Naive thymus-derived CD4-positive, alpha-beta T cell (primary cell): ENCODE results near the gene MYL3. TPM values are rescaled to one million over a fixed set of nuclear protein-coding genes. Genes with fewer than 3 reads are reported as not detected.

ENCODE experiments used
- ATAC-seq: fragments of 150-1000 bp; cut with Tn5 transposase; 2 replicates; pipeline ENCODE4 v1.10.0; 2021; ENCODE audit warnings: mild to moderate bottlenecking, moderate library complexity
- CTCF ChIA-PET: fragments of 350-600 bp; sonication (Branson Sonifier 250); formaldehyde crosslinking; loops from one replicate; lab custom pipeline; 2021; ENCODE audit warnings: antibody characterized with exemption; lab: Charles Lee
- POLR2A ChIA-PET: fragments of 350-600 bp; sonication (Branson Sonifier 250); formaldehyde crosslinking; loops from one replicate; lab custom pipeline; 2021; ENCODE audit warnings: antibody characterized with exemption, inconsistent platforms; lab: Charles Lee
- DNase-seq, 9 donors: peaks; one replicate each; pipeline versions ENCODE4 v3.0.0 to v3.0.0-alpha.2; 2020 to 2022; ENCODE audit warnings: mixed read lengths in 1 of 9
- H3K27ac ChIP-seq: one replicate; pipeline ENCODE4 v1.7.0; 2013; ENCODE audit warnings: mild to moderate bottlenecking, low read depth, low read length, moderate library complexity
- H3K27me3 ChIP-seq, 2 donors: one replicate each; pipeline ENCODE4 v1.7.0; 2013; ENCODE audit warnings: low read length in 2 of 2, mild to moderate bottlenecking in 2 of 2, moderate library complexity in 2 of 2; ENCODE audit not compliant: control insufficient read depth in 2 of 2, insufficient read depth in 2 of 2
- H3K36me3 ChIP-seq, 3 experiments: 1 replicate in 2 of 3; 2 replicates in 1 of 3; pipeline ENCODE4 v1.7.0; 2013; ENCODE audit warnings: low read length in 3 of 3, mild to moderate bottlenecking in 3 of 3, moderate library complexity in 1 of 3; ENCODE audit not compliant: insufficient read depth in 3 of 3, control insufficient read depth in 2 of 3
- H3K4me1 ChIP-seq, 2 donors: one replicate each; pipeline ENCODE4 v1.7.0; 2013; ENCODE audit warnings: low read length in 2 of 2, mild to moderate bottlenecking in 2 of 2, moderate library complexity in 1 of 2; ENCODE audit not compliant: control insufficient read depth in 2 of 2, insufficient read depth in 2 of 2
- H3K4me3 ChIP-seq: 2 replicates; pipeline ENCODE4 v1.7.0; 2013; ENCODE audit warnings: mild to moderate bottlenecking, low read length
- H3K9me3 ChIP-seq, 3 experiments: 1 replicate in 2 of 3; 2 replicates in 1 of 3; pipeline ENCODE4 v1.7.0; 2013; ENCODE audit warnings: low read length in 3 of 3; ENCODE audit not compliant: control insufficient read depth in 2 of 3
- H3K27ac Mint-ChIP-seq, 9 donors: one replicate each; pipeline ENCODE4 v1.8.0; 2020 to 2022; ENCODE audit warnings: mixed read lengths in 9 of 9, mild to moderate bottlenecking in 8 of 9, moderate library complexity in 5 of 9, inconsistent platforms in 2 of 9
- H3K27me3 Mint-ChIP-seq, 5 donors: one replicate each; pipeline ENCODE4 v1.8.0; 2021 to 2022; ENCODE audit warnings: mixed read lengths in 5 of 5, mild to moderate bottlenecking in 1 of 5
- H3K36me3 Mint-ChIP-seq, 5 donors: one replicate each; pipeline ENCODE4 v1.8.0; 2020 to 2022; ENCODE audit warnings: mixed read lengths in 5 of 5, mild to moderate bottlenecking in 3 of 5, inconsistent platforms in 1 of 5
- H3K4me1 Mint-ChIP-seq, 7 donors: one replicate each; pipeline ENCODE4 v1.8.0; 2020 to 2022; ENCODE audit warnings: mixed read lengths in 7 of 7, mild to moderate bottlenecking in 3 of 7, inconsistent platforms in 1 of 7
- H3K4me3 Mint-ChIP-seq, 10 donors: one replicate each; pipeline ENCODE4 v1.8.0; 2020 to 2022; ENCODE audit warnings: mild to moderate bottlenecking in 10 of 10, mixed read lengths in 10 of 10, moderate library complexity in 6 of 10, inconsistent platforms in 2 of 10
- H3K9me3 Mint-ChIP-seq, 11 donors: one replicate each; pipeline ENCODE4 v1.8.0; 2020 to 2022; ENCODE audit warnings: mixed read lengths in 11 of 11, mild to moderate bottlenecking in 4 of 11, inconsistent platforms in 1 of 11, moderate library complexity in 1 of 11
- intact Hi-C, 2 donors: fragments of 100-400 bp; cut with micrococcal nuclease; formaldehyde crosslinking; loops; one replicate each; pipeline ENCODE4 v1.15.1; 2023
- polyA plus RNA-seq, 2 donors: library from polyadenylated mRNA; unstranded; fragments of 300-500 nt; fragmentation: Illumina TruSeq; gene quantifications; one replicate each; pipeline ENCODE4 v1.2.3, GENCODE V29; 2021
- total RNA-seq, 6 experiments: library from RNA in 5 of 6; stranded (reverse) in 5 of 6; gene quantifications; 1 replicate in 5 of 6; 2 replicates in 1 of 6; pipeline ENCODE4 v1.2.3 and lab custom pipeline; 2021 to 2026

The MYL3 gene
- total and polyA plus RNA-seq, 7 experiments from 2014 or later = not detected

DNA sequence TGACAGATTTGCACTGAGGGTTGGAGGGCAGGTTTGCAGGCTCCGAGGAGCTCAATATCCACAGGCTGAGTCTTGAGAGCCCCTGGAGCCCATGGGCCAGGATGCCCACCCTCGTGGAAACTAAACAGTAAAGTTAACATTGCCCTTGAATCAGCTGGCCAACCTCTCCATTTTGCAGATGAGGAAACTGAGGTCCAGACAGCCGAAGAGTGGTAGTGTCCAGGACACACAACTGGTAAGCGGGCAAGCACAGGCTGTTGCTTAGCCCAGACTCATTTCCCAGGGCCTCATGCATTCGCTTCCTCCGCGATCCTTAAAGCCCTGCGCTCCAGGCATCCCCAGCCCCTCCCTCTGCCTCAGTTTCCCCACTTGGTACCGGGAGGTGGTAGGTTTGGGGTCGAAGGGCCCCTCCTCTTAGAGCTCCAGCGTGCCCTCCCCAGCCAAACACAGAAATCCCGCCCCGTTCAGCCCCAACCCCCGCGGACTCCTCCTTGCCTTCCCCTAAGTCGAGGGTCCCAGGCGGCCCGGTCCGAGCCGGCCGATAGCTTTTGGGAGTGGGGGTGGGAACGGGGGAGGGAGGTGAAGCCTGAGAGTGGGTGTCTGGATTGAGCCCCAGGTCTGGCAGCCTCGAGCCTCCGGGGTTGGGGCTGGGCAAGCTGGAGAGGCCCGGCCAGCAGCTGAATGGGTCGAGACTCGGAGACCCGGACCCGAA, 17.8 kb upstream of the MYL3 start:
- Histone ChIP-seq H3K9me3 (no peaks in the 10 kb centered on the region), H3K36me3 (no peaks in the 10 kb centered on the region), H3K4me3 (no peak overlapping the region), H3K4me1 (no peaks in the 10 kb centered on the region), H3K27me3 (peaks cover 0 to 8% of the 10 kb centered on the region in 2 donors), H3K27ac (no peak overlapping the region)
- Mint-ChIP-seq H3K9me3 (peaks cover 0 to 2% (median 0%) of the 10 kb centered on the region in 11 donors), H3K27me3 (peaks cover 35 to 65% (median 42%) of the 10 kb centered on the region in 5 donors), H3K27ac (no peak overlapping the region), H3K4me1 (peaks cover 0 to 15% (median 10%) of the 10 kb centered on the region in 7 donors), H3K4me3 (peak overlapping the region in 9 of 10 donors; percentile 42 to 77 (median 69)), H3K36me3 (peaks cover 0 to 6% (median 0%) of the 10 kb centered on the region in 5 donors)
- intact Hi-C loops = no loop called here
- ATAC-seq = no peak
- ChIA-PET POLR2A (no interaction called here), CTCF (no interaction called here)
- no peak for DNase-seq

DNA sequence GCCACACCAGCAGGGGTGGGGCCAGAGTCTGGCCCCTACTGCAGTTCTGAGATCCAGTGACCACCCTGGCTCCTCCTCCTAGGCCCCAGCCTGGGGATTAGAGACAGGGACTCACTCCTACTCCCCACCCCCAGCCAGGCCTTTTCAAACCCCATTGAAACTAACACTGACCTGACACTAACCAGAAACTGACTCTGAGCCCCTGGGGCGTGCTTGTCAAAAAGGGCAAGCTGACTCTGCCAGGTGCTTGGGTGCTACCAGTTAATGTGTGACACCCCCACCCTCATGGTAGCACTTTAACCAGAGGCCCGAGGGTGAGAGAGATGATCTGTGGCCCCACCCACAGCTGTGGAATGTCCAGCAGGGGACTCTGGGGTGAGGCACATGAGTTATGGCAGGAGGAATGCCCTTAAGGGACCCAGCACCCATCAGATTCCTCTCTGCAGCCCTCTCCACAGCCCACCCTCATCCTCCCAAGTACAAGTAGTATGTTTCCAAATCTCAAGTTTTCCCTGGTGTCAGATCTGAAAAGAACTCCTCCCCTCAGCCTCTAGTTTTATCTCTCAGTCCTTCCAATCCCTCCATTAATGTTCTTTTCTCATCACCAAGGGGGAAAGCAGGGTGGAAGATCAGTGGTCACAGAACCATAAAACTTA, 15.7 kb upstream of the MYL3 start:
- Histone ChIP-seq H3K4me3 (no peak overlapping the region), H3K4me1 (no peaks in the 10 kb centered on the region), H3K9me3 (no peaks in the 10 kb centered on the region), H3K27me3 (peaks cover 0 to 5% of the 10 kb centered on the region in 2 donors), H3K36me3 (no peaks in the 10 kb centered on the region), H3K27ac (no peak overlapping the region)
- ChIA-PET POLR2A (no interaction called here), CTCF (no interaction called here)
- Mint-ChIP-seq H3K36me3 (peaks cover 0 to 6% (median 0%) of the 10 kb centered on the region in 5 donors), H3K27me3 (peaks cover 21 to 52% (median 25%) of the 10 kb centered on the region in 5 donors), H3K9me3 (peaks cover 0 to 2% (median 0%) of the 10 kb centered on the region in 11 donors), H3K4me3 (no peak overlapping the region), H3K27ac (peak overlapping the region in 1 of 9 donors; percentile 36), H3K4me1 (peaks cover 0 to 22% (median 15%) of the 10 kb centered on the region in 7 donors)
- intact Hi-C loops = no loop called here
- ATAC-seq (no peak), DNase-seq (no peak)

DNA sequence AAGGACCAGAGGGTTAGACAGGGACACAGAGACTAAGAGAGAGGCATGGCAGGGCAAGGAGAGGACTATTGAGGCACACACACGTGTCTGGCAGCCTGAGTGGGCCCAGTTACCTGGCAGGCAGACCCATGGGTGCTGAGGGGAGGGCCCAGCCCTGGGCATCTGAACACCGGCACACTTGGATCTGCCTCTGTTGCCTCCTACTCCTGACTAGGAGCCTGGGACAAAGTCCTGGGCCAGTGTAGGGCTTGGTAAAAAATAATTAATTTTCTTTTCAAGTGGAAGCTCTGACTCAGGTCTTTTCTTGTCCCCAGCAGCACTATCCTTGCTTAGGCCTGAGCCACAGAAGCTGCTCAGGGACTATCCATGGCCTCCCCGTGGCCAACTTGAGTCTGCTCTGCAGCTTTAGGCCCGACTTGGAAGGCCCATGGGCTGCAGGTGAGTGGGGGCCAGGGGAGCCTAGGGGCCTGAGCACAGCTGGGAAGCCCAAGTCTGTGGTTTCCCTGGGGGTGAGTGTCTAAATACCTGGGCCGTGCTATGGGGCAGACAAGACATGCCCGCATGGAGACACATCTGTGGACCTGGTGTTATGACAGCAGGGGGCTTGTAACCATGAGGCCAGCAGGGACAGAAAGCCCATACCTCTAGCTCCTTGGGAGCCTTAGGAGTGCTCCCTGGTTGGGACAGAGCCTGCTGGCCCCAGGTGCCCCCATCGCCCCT, 14.3 kb upstream of the MYL3 start, which contains the start of gene PTH1R:
Gene PTH1R (plus strand): TSS at position 316 of the 720 bp plus-strand sequence. CDS start 5,839 bp downstream, outside the sequence.
- CTCF ChIA-PET = interaction anchor here (0.8 kb wide), 1 partner anchor 217 kb away, joined by 3 read pairs; no protein-coding TSS in a partner anchor
- H3K27me3 ChIP-seq = no peaks in the 10 kb centered on the region
- peaks cover 0 to 27% (median 12%) of the 10 kb centered on the region in 7 donors for H3K4me1 Mint-ChIP-seq
- no peak within 1 kb of the TSS for H3K27ac ChIP-seq
- no peaks in the 10 kb centered on the region for H3K9me3 ChIP-seq
- no peaks in the 10 kb centered on the region for H3K4me1 ChIP-seq
- ATAC-seq (no peak), DNase-seq (no peak)
- H3K27ac Mint-ChIP-seq = no peak within 1 kb of the TSS
- no peaks in the 10 kb centered on the region for H3K36me3 ChIP-seq
- peaks cover 0 to 6% (median 0%) of the 10 kb centered on the region in 5 donors for H3K36me3 Mint-ChIP-seq
- peaks cover 17 to 53% (median 19%) of the 10 kb centered on the region in 5 donors for H3K27me3 Mint-ChIP-seq
- H3K4me3 ChIP-seq = no peak within 1 kb of the TSS
- no peak within 1 kb of the TSS for H3K4me3 Mint-ChIP-seq
- POLR2A ChIA-PET = interaction anchor here (0.6 kb wide), 1 partner anchor 18 kb away, joined by 3 read pairs; no protein-coding TSS in a partner anchor
- intact Hi-C loops = no loop called here
- peaks cover 0 to 2% (median 0%) of the 10 kb centered on the region in 11 donors for H3K9me3 Mint-ChIP-seq

DNA sequence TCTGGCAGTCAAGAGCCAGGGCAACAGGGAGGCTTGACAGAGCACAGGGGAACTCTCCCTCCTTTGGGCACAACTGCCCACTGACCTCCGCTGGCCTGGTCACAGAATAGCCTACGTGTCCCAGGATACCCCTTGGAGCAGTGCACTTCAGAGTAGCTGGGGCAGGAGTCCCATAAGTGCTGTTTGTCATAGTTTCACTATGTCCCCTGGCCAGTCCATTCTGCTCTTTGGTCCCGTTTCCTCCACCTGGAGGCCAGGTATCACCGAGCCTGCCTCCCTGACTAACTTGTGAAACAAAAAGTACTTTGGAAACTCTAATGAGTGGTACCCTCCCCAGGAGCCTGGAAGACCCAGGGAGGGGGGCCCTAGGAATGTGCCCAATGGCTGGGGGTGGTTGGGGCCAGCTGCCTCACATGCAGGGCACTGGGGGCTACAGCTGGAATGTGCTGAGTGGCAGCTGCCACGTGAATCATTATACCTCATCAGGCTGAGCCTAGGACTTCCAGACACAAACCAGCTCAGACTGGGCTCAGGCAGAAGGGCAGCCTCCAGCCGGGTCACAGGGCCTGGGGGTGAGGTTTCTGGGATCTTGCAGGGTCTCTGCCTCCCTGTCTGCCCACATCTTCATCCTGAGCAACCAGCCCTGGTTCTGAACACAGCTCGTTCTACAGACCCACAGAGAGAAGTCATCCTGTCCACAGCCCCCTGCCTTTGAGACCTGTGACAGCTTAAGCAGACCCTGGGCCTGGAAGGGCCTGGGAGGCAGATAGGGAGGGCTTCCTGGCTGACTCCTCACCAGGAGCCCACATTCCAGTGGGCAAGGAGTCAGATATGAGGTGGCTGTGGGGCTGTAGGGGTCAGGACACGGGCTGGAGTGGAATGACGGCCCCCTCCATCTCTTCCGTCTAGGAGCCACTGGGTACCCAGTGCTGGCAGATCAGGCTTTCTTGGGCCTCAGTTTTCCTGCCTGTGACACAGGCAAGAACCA, 13.4 kb upstream of the MYL3 start:
- H3K9me3 ChIP-seq = no peaks in the 10 kb centered on the region
- no peak overlapping the region for H3K27ac Mint-ChIP-seq
- CTCF ChIA-PET = interaction anchor here (1.5 kb wide), 1 partner anchor 9 kb away, joined by 5 read pairs; no protein-coding TSS in a partner anchor
- no peaks in the 10 kb centered on the region for H3K4me1 ChIP-seq
- H3K27ac ChIP-seq = no peak overlapping the region
- intact Hi-C loops = no loop called here
- ATAC-seq (no peak), DNase-seq (no peak)
- H3K9me3 Mint-ChIP-seq = peaks cover 0 to 2% (median 0%) of the 10 kb centered on the region in 11 donors
- POLR2A ChIA-PET = no interaction called here
- peaks cover 0 to 6% (median 0%) of the 10 kb centered on the region in 5 donors for H3K36me3 Mint-ChIP-seq
- H3K4me3 Mint-ChIP-seq = no peak overlapping the region
- H3K4me1 Mint-ChIP-seq = peaks cover 0 to 27% (median 12%) of the 10 kb centered on the region in 7 donors
- H3K36me3 ChIP-seq = no peaks in the 10 kb centered on the region
- H3K27me3 ChIP-seq = no peaks in the 10 kb centered on the region
- no peak overlapping the region for H3K4me3 ChIP-seq
- H3K27me3 Mint-ChIP-seq = peaks cover 17 to 47% (median 19%) of the 10 kb centered on the region in 5 donors

DNA sequence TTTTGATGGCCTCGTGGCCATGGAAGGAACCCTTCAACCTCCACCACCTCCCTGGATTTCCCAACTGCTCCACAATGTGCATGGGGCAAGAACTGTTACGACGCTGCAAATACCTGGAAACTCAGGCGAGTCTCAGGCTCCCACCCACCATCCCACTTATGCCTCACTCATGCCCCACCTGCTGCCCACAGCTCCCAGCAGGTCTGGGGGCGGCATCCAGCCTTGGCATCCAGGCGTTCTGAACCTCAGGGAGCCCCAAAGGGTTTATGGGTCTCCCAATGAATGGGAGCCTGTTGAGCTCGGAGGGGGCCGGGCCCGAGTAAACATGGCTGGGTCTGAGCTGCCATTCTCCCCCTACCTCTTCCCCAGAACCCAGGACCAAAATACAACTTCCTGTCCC, 12.3 kb upstream of the MYL3 start:
- POLR2A ChIA-PET = no interaction called here
- H3K27ac Mint-ChIP-seq = no peak overlapping the region
- Histone ChIP-seq H3K27ac (no peak overlapping the region), H3K27me3 (no peaks in the 10 kb centered on the region), H3K9me3 (no peaks in the 10 kb centered on the region), H3K36me3 (no peaks in the 10 kb centered on the region), H3K4me1 (no peaks in the 10 kb centered on the region), H3K4me3 (no peak overlapping the region)
- H3K4me3 Mint-ChIP-seq = no peak overlapping the region
- peaks cover 13 to 37% (median 21%) of the 10 kb centered on the region in 5 donors for H3K27me3 Mint-ChIP-seq
- intact Hi-C loops = no loop called here
- ATAC-seq (no peak), DNase-seq (no peak)
- CTCF ChIA-PET = interaction anchor here (1.5 kb wide), 1 partner anchor 8 kb away, joined by 5 read pairs; no protein-coding TSS in a partner anchor
- H3K36me3 Mint-ChIP-seq = peaks cover 0 to 6% (median 0%) of the 10 kb centered on the region in 5 donors
- H3K9me3 Mint-ChIP-seq = peaks cover 0 to 2% (median 0%) of the 10 kb centered on the region in 11 donors
- peaks cover 0 to 23% (median 9%) of the 10 kb centered on the region in 7 donors for H3K4me1 Mint-ChIP-seq
